ENCODE results near the gene AP3B1. TPM values are rescaled to one million over a fixed set of nuclear protein-coding genes. Genes with fewer than 3 reads are reported as not detected.

Gene AP3B1
- total RNA-seq, 1 donor from 2014 or later, result 62.1 TPM

DNA sequence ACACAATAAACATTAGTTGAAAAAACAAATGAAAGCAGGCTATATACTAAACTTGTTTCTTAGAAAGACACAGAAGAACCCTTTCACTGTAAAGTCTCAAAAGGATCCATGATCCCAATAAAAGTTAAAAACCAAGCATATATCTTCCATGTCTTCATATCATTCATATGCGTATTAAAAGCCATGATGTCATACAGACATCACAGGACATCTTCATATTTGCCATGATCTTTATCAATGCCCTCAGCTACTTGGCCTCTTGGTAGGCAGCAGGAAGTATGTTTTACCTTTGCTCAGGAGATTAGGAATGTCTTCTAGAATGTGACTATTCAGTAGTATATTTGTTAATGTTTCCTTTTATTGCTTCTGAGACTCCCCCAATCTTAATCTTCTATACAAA is 16.8 kb downstream of the AP3B1 start:
- no peaks in the 10 kb centered on the region for H3K27me3 ChIP-seq (ENCODE audit: control insufficient read depth in 3 of 3, insufficient read depth in 3 of 3, low read length in 3 of 3)
- peaks cover 0 to 7% (median 2%) of the 10 kb centered on the region in 3 donors for H3K4me1 ChIP-seq (ENCODE audit: control insufficient read depth in 3 of 3, insufficient read depth in 3 of 3, low read length in 3 of 3)
- no peaks in the 10 kb centered on the region for H3K9me3 ChIP-seq (ENCODE audit: control insufficient read depth in 3 of 3, low read length in 3 of 3)
- H3K27ac ChIP-seq (ENCODE audit: low read depth, low read length), result no peak overlapping the region
- no peaks in the 10 kb centered on the region for H3K36me3 ChIP-seq (ENCODE audit: control insufficient read depth in 3 of 3, insufficient read depth in 3 of 3, low read length in 3 of 3)
- no peak overlapping the region for H3K9ac ChIP-seq (ENCODE audit: low read depth in 1 of 3, low read length in 3 of 3)
- H3K4me3 ChIP-seq (ENCODE audit: low read length in 3 of 3), result no peak overlapping the region

- Histone ChIP-seq H3K4me1 (ENCODE audit: control insufficient read depth in 3 of 3, insufficient read depth in 3 of 3, low read length in 3 of 3) (peaks cover 0 to 7% (median 0%) of the 10 kb centered on the region in 3 donors), H3K36me3 (ENCODE audit: control insufficient read depth in 3 of 3, insufficient read depth in 3 of 3, low read length in 3 of 3) (no peaks in the 10 kb centered on the region), H3K4me3 (ENCODE audit: low read length in 3 of 3) (no peak overlapping the region), H3K9me3 (ENCODE audit: control insufficient read depth in 3 of 3, low read length in 3 of 3) (no peaks in the 10 kb centered on the region), H3K27ac (ENCODE audit: low read depth, low read length) (no peak overlapping the region), H3K9ac (ENCODE audit: low read depth in 1 of 3, low read length in 3 of 3) (no peak overlapping the region), H3K27me3 (ENCODE audit: control insufficient read depth in 3 of 3, insufficient read depth in 3 of 3, low read length in 3 of 3) (no peaks in the 10 kb centered on the region)
These were observed 18.4 kb downstream of the AP3B1 start for GRCh38 chr5:78275998-78276543.

DNA sequence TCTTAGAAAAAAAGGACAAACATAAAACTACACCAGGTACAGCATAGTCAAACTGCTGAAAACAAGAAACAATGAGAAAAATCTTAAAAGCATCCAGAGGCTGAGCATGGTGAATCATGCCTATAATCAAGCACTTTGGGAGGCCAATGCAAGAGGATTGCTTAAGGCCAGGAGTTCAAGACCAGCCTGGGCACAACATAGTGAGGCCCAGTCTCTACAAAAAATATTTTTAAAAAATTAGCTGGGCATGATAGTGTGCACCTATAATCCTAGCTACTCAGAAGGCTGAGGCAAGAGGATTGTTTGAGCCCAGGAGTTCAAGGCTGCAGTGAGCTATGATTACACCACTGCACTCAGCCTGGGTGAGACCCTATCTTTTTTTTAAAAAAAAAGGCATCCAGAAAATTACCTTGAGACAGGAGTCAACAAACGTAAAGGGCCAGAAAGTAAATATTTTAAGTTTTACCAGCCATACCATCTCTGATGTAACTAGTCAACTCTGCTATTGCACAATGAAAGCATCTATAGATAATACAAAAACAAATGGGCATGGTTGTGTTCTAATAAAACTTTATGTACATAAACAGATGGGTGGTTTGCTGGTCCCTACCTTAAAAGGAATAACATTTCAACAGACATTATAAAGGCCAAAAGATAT is 19.8 kb downstream of the AP3B1 start:
- Histone ChIP-seq H3K36me3 (ENCODE audit: control insufficient read depth in 3 of 3, insufficient read depth in 3 of 3, low read length in 3 of 3) (no peaks in the 10 kb centered on the region), H3K9ac (ENCODE audit: low read depth in 1 of 3, low read length in 3 of 3) (no peak overlapping the region), H3K9me3 (ENCODE audit: control insufficient read depth in 3 of 3, low read length in 3 of 3) (no peaks in the 10 kb centered on the region), H3K4me1 (ENCODE audit: control insufficient read depth in 3 of 3, insufficient read depth in 3 of 3, low read length in 3 of 3) (peaks cover 0 to 5% (median 0%) of the 10 kb centered on the region in 3 donors), H3K27ac (ENCODE audit: low read depth, low read length) (no peak overlapping the region), H3K4me3 (ENCODE audit: low read length in 3 of 3) (no peak overlapping the region), H3K27me3 (ENCODE audit: control insufficient read depth in 3 of 3, insufficient read depth in 3 of 3, low read length in 3 of 3) (no peaks in the 10 kb centered on the region)

- Histone ChIP-seq H3K4me1 (ENCODE audit: control insufficient read depth in 3 of 3, insufficient read depth in 3 of 3, low read length in 3 of 3) (peaks cover 0 to 5% (median 0%) of the 10 kb centered on the region in 3 donors), H3K27ac (ENCODE audit: low read depth, low read length) (no peak overlapping the region)
These were observed 21.1 kb downstream of the AP3B1 start for GRCh38 chr5:78273436-78273835.

GRCh38 chr5:78271766-78272165 is 22.7 kb downstream of the AP3B1 start:
- H3K27me3 ChIP-seq (ENCODE audit: control insufficient read depth in 3 of 3, insufficient read depth in 3 of 3, low read length in 3 of 3), result no peaks in the 10 kb centered on the region
- no peak overlapping the region for H3K4me3 ChIP-seq (ENCODE audit: low read length in 3 of 3)
- H3K9ac ChIP-seq (ENCODE audit: low read depth in 1 of 3, low read length in 3 of 3), result no peak overlapping the region
- H3K9me3 ChIP-seq (ENCODE audit: control insufficient read depth in 3 of 3, low read length in 3 of 3), result no peaks in the 10 kb centered on the region
- H3K36me3 ChIP-seq (ENCODE audit: control insufficient read depth in 3 of 3, insufficient read depth in 3 of 3, low read length in 3 of 3), result no peaks in the 10 kb centered on the region
- peaks cover 0 to 5% (median 0%) of the 10 kb centered on the region in 3 donors for H3K4me1 ChIP-seq (ENCODE audit: control insufficient read depth in 3 of 3, insufficient read depth in 3 of 3, low read length in 3 of 3)
- no peak overlapping the region for H3K27ac ChIP-seq (ENCODE audit: low read depth, low read length)

More at GRCh38 chr5:78273436-78273835, 21.1 kb downstream of the AP3B1 start:
- Histone ChIP-seq H3K9me3 (ENCODE audit: control insufficient read depth in 3 of 3, low read length in 3 of 3) (no peaks in the 10 kb centered on the region), H3K27me3 (ENCODE audit: control insufficient read depth in 3 of 3, insufficient read depth in 3 of 3, low read length in 3 of 3) (no peaks in the 10 kb centered on the region), H3K4me3 (ENCODE audit: low read length in 3 of 3) (no peak overlapping the region), H3K36me3 (ENCODE audit: control insufficient read depth in 3 of 3, insufficient read depth in 3 of 3, low read length in 3 of 3) (no peaks in the 10 kb centered on the region), H3K9ac (ENCODE audit: low read depth in 1 of 3, low read length in 3 of 3) (no peak overlapping the region)

DNA sequence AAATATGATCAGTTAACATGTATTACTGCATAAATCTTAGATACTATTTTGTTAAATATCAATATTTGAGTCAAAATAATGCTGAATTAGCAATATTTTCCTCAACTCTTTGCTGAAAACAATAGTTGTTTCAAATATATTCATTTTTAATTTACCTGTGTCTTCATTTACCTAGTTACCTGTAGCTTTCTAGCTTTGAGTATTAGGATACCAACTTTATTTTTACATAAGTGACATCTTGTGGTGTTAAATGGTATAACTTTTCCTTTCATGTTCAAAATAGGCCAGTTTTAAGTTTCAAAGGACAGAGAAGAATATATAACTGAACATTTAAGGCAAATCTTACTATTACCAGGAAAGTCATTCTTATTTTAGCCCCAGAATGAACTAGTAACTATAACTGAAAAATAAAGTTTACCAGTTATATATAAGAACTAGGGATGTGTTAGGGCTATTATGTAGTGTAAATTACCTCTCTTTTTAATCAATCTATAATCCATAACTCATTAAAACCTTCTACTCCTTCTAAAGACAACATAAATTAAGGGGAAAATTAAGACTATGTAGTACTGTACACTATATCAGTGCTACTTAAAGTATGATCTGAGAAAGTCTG is 25.3 kb downstream of the AP3B1 start:
- H3K4me3 ChIP-seq (ENCODE audit: low read length in 3 of 3), result no peak overlapping the region
- H3K27me3 ChIP-seq (ENCODE audit: control insufficient read depth in 3 of 3, insufficient read depth in 3 of 3, low read length in 3 of 3), result no peaks in the 10 kb centered on the region
- no peak overlapping the region for H3K27ac ChIP-seq (ENCODE audit: low read depth, low read length)
- peaks cover 0 to 11% (median 4%) of the 10 kb centered on the region in 3 donors for H3K36me3 ChIP-seq (ENCODE audit: control insufficient read depth in 3 of 3, insufficient read depth in 3 of 3, low read length in 3 of 3)
- no peaks in the 10 kb centered on the region for H3K9me3 ChIP-seq (ENCODE audit: control insufficient read depth in 3 of 3, low read length in 3 of 3)
- no peak overlapping the region for H3K9ac ChIP-seq (ENCODE audit: low read depth in 1 of 3, low read length in 3 of 3)
- H3K4me1 ChIP-seq (ENCODE audit: control insufficient read depth in 3 of 3, insufficient read depth in 3 of 3, low read length in 3 of 3), result peaks cover 0 to 5% (median 0%) of the 10 kb centered on the region in 3 donors

GRCh38 chr5:78268356-78268755 is 26.1 kb downstream of the AP3B1 start:
- no peaks in the 10 kb centered on the region for H3K9me3 ChIP-seq (ENCODE audit: control insufficient read depth in 3 of 3, low read length in 3 of 3)
- no peaks in the 10 kb centered on the region for H3K27me3 ChIP-seq (ENCODE audit: control insufficient read depth in 3 of 3, insufficient read depth in 3 of 3, low read length in 3 of 3)
- H3K36me3 ChIP-seq (ENCODE audit: control insufficient read depth in 3 of 3, insufficient read depth in 3 of 3, low read length in 3 of 3), result peaks cover 0 to 11% (median 6%) of the 10 kb centered on the region in 3 donors
- H3K27ac ChIP-seq (ENCODE audit: low read depth, low read length), result no peak overlapping the region
- H3K9ac ChIP-seq (ENCODE audit: low read depth in 1 of 3, low read length in 3 of 3), result no peak overlapping the region
- no peak overlapping the region for H3K4me3 ChIP-seq (ENCODE audit: low read length in 3 of 3)
- H3K4me1 ChIP-seq (ENCODE audit: control insufficient read depth in 3 of 3, insufficient read depth in 3 of 3, low read length in 3 of 3), result peaks cover 0 to 1% (median 0%) of the 10 kb centered on the region in 3 donors

GRCh38 chr5:78265163-78265562 is 29.3 kb downstream of the AP3B1 start:
- no peak overlapping the region for H3K27ac ChIP-seq (ENCODE audit: low read depth, low read length)
- peaks cover 0 to 11% (median 9%) of the 10 kb centered on the region in 3 donors for H3K36me3 ChIP-seq (ENCODE audit: control insufficient read depth in 3 of 3, insufficient read depth in 3 of 3, low read length in 3 of 3)
- H3K4me3 ChIP-seq (ENCODE audit: low read length in 3 of 3), result no peak overlapping the region
- no peaks in the 10 kb centered on the region for H3K4me1 ChIP-seq (ENCODE audit: control insufficient read depth in 3 of 3, insufficient read depth in 3 of 3, low read length in 3 of 3)
- H3K27me3 ChIP-seq (ENCODE audit: control insufficient read depth in 3 of 3, insufficient read depth in 3 of 3, low read length in 3 of 3), result no peaks in the 10 kb centered on the region
- no peaks in the 10 kb centered on the region for H3K9me3 ChIP-seq (ENCODE audit: control insufficient read depth in 3 of 3, low read length in 3 of 3)
- H3K9ac ChIP-seq (ENCODE audit: low read depth in 1 of 3, low read length in 3 of 3), result no peak overlapping the region

DNA sequence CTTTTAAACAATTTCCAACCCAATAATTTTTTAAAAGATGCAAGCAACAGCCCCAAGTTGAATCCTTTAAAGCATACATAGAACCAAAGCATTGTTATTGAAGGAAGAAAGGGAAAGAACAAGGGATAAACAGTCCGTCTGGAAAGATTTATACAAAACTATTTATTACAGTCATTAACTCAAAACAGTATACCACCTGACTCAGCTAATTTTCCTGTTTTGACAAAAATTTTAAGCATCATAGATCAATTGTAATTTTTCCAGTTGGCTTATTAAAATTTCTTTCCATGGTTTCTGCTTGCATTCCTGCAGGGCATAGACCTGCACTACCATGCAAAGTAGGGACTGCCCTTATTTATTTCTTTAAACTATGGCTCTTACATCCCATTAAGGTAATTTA is 29.9 kb downstream of the AP3B1 start:
- no peak overlapping the region for H3K27ac ChIP-seq (ENCODE audit: low read depth, low read length)
- H3K4me1 ChIP-seq (ENCODE audit: control insufficient read depth in 3 of 3, insufficient read depth in 3 of 3, low read length in 3 of 3), result no peaks in the 10 kb centered on the region
- no peak overlapping the region for H3K9ac ChIP-seq (ENCODE audit: low read depth in 1 of 3, low read length in 3 of 3)
- no peak overlapping the region for H3K4me3 ChIP-seq (ENCODE audit: low read length in 3 of 3)
- H3K9me3 ChIP-seq (ENCODE audit: control insufficient read depth in 3 of 3, low read length in 3 of 3), result no peaks in the 10 kb centered on the region
- H3K36me3 ChIP-seq (ENCODE audit: control insufficient read depth in 3 of 3, insufficient read depth in 3 of 3, low read length in 3 of 3), result peaks cover 0 to 11% (median 9%) of the 10 kb centered on the region in 3 donors
- H3K27me3 ChIP-seq (ENCODE audit: control insufficient read depth in 3 of 3, insufficient read depth in 3 of 3, low read length in 3 of 3), result no peaks in the 10 kb centered on the region

GRCh38 chr5:78260771-78261170 is 33.7 kb downstream of the AP3B1 start:
- no peaks in the 10 kb centered on the region for H3K9me3 ChIP-seq (ENCODE audit: control insufficient read depth in 3 of 3, low read length in 3 of 3)
- H3K36me3 ChIP-seq (ENCODE audit: control insufficient read depth in 3 of 3, insufficient read depth in 3 of 3, low read length in 3 of 3), result peaks cover 0 to 7% (median 5%) of the 10 kb centered on the region in 3 donors
- no peak overlapping the region for H3K27ac ChIP-seq (ENCODE audit: low read depth, low read length)
- no peak overlapping the region for H3K4me3 ChIP-seq (ENCODE audit: low read length in 3 of 3)
- H3K4me1 ChIP-seq (ENCODE audit: control insufficient read depth in 3 of 3, insufficient read depth in 3 of 3, low read length in 3 of 3), result no peaks in the 10 kb centered on the region
- H3K27me3 ChIP-seq (ENCODE audit: control insufficient read depth in 3 of 3, insufficient read depth in 3 of 3, low read length in 3 of 3), result no peaks in the 10 kb centered on the region
- H3K9ac ChIP-seq (ENCODE audit: low read depth in 1 of 3, low read length in 3 of 3), result no peak overlapping the region

All from skeletal muscle tissue (tissue), 4 donors.